ENCODE measurements around the gene KIAA1217.

DNA sequence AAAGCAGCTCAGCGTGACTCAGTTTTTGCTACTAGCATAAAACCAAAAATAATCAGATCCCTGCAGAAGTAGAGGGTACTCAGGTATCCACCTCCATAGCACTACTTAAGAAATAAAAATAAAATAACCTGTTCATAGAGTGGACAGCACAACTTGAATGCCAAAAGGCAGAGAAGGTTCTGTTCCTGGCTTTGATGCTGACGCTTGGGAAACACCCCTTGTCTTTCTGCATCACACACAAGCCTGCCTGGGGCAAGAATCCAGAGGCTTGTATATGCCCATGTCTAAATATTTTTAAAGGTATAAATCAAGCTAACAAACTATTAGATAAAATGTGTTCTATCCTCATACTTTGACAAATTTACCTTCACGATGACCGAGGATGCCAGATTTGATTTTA, 207.3 kb downstream of the KIAA1217 start:
- TF ChIP-seq, protein P1, sequence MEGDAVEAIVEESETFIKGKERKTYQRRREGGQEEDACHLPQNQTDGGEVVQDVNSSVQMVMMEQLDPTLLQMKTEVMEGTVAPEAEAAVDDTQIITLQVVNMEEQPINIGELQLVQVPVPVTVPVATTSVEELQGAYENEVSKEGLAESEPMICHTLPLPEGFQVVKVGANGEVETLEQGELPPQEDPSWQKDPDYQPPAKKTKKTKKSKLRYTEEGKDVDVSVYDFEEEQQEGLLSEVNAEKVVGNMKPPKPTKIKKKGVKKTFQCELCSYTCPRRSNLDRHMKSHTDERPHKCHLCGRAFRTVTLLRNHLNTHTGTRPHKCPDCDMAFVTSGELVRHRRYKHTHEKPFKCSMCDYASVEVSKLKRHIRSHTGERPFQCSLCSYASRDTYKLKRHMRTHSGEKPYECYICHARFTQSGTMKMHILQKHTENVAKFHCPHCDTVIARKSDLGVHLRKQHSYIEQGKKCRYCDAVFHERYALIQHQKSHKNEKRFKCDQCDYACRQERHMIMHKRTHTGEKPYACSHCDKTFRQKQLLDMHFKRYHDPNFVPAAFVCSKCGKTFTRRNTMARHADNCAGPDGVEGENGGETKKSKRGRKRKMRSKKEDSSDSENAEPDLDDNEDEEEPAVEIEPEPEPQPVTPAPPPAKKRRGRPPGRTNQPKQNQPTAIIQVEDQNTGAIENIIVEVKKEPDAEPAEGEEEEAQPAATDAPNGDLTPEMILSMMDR (IDR thresholded peaks at IDR 0.05; ENCODE audit: low read depth, low read length): no peak
- no peak for TF ChIP-seq EZH2phosphoT487 (IDR thresholded peaks at IDR 0.05; ENCODE audit: low read depth)
